ENCODE measurements around the gene EDIL3. TPM values are rescaled to one million over a fixed set of nuclear protein-coding genes. Genes with fewer than 3 reads are reported as not detected.
"Not testable (repeated sequence)": the region's sequence is repeated elsewhere in the genome, so short reads cannot be mapped to it uniquely, and the experiment has no call there.

The EDIL3 gene
- total RNA-seq, 1 donor from 2014 or later = not detected

GRCh38 chr5:84160650-84161049 is 224.0 kb downstream of the EDIL3 start:
- intact Hi-C loops (cut with micrococcal nuclease); H3K27me3 Mint-ChIP-seq (ENCODE audit: insufficient read depth); H3K36me3 Mint-ChIP-seq (ENCODE audit: low read depth); H3K27ac Mint-ChIP-seq; H3K9me3 Mint-ChIP-seq; H3K4me3 Mint-ChIP-seq; H3K4me1 Mint-ChIP-seq (ENCODE audit: low read depth); DNase-seq (ENCODE audit: low spot score): not testable (repeated sequence)

- H3K9me3 Mint-ChIP-seq = no peaks in the 10 kb centered on the region
- H3K4me1 Mint-ChIP-seq (ENCODE audit: low read depth) = no peaks in the 10 kb centered on the region
- H3K4me3 Mint-ChIP-seq = no peak overlapping the region
- H3K36me3 Mint-ChIP-seq (ENCODE audit: low read depth) = no peaks in the 10 kb centered on the region
- H3K27me3 Mint-ChIP-seq (ENCODE audit: insufficient read depth) = no peaks in the 10 kb centered on the region
- H3K27ac Mint-ChIP-seq = no peak overlapping the region
- no peak for DNase-seq (ENCODE audit: low spot score)
- intact Hi-C loops (cut with micrococcal nuclease) = no loop called here
These were observed 235.6 kb downstream of the EDIL3 start for GRCh38 chr5:84149094-84149493.

GRCh38 chr5:84148651-84149050 is 236.0 kb downstream of the EDIL3 start:
- no peak for DNase-seq (ENCODE audit: low spot score)
- H3K4me1 Mint-ChIP-seq (ENCODE audit: low read depth) = no peaks in the 10 kb centered on the region
- H3K36me3 Mint-ChIP-seq (ENCODE audit: low read depth) = no peaks in the 10 kb centered on the region
- no peaks in the 10 kb centered on the region for H3K9me3 Mint-ChIP-seq
- no peak overlapping the region for H3K27ac Mint-ChIP-seq
- intact Hi-C loops (cut with micrococcal nuclease) = no loop called here
- no peaks in the 10 kb centered on the region for H3K27me3 Mint-ChIP-seq (ENCODE audit: insufficient read depth)
- no peak overlapping the region for H3K4me3 Mint-ChIP-seq

- H3K27me3 Mint-ChIP-seq (ENCODE audit: insufficient read depth) = no peaks in the 10 kb centered on the region
- H3K4me3 Mint-ChIP-seq = no peak overlapping the region
- no peak for DNase-seq (ENCODE audit: low spot score)
- H3K4me1 Mint-ChIP-seq (ENCODE audit: low read depth) = no peaks in the 10 kb centered on the region
- no peak overlapping the region for H3K27ac Mint-ChIP-seq
- no peaks in the 10 kb centered on the region for H3K9me3 Mint-ChIP-seq
- intact Hi-C loops (cut with micrococcal nuclease) = no loop called here
- H3K36me3 Mint-ChIP-seq (ENCODE audit: low read depth) = no peaks in the 10 kb centered on the region
These were observed 247.1 kb downstream of the EDIL3 start for GRCh38 chr5:84137541-84137940.

GRCh38 chr5:84131372-84131771 is 253.3 kb downstream of the EDIL3 start:
- Mint-ChIP-seq H3K4me3 (no peak overlapping the region), H3K36me3 (ENCODE audit: low read depth) (no peaks in the 10 kb centered on the region), H3K9me3 (no peaks in the 10 kb centered on the region), H3K4me1 (ENCODE audit: low read depth) (no peaks in the 10 kb centered on the region), H3K27me3 (ENCODE audit: insufficient read depth) (no peaks in the 10 kb centered on the region), H3K27ac (no peak overlapping the region)
- intact Hi-C loops (cut with micrococcal nuclease) = no loop called here
- no peak for DNase-seq (ENCODE audit: low spot score)

- H3K36me3 Mint-ChIP-seq (ENCODE audit: low read depth) = no peaks in the 10 kb centered on the region
- H3K9me3 Mint-ChIP-seq = no peaks in the 10 kb centered on the region
- H3K4me1 Mint-ChIP-seq (ENCODE audit: low read depth) = no peaks in the 10 kb centered on the region
- H3K27me3 Mint-ChIP-seq (ENCODE audit: insufficient read depth) = no peaks in the 10 kb centered on the region
- intact Hi-C loops (cut with micrococcal nuclease) = no loop called here
- H3K27ac Mint-ChIP-seq = no peak overlapping the region
- no peak for DNase-seq (ENCODE audit: low spot score)
- no peak overlapping the region for H3K4me3 Mint-ChIP-seq
These were observed 254.6 kb downstream of the EDIL3 start for GRCh38 chr5:84130006-84130580.

GRCh38 chr5:84125216-84125615 is 259.5 kb downstream of the EDIL3 start:
- H3K4me1 Mint-ChIP-seq (ENCODE audit: low read depth) = no peaks in the 10 kb centered on the region
- H3K27ac Mint-ChIP-seq = no peak overlapping the region
- DNase-seq (ENCODE audit: low spot score) = no peak
- intact Hi-C loops (cut with micrococcal nuclease) = no loop called here
- H3K9me3 Mint-ChIP-seq = no peaks in the 10 kb centered on the region
- H3K4me3 Mint-ChIP-seq = no peak overlapping the region
- H3K36me3 Mint-ChIP-seq (ENCODE audit: low read depth) = no peaks in the 10 kb centered on the region
- H3K27me3 Mint-ChIP-seq (ENCODE audit: insufficient read depth) = no peaks in the 10 kb centered on the region

- H3K4me1 Mint-ChIP-seq (ENCODE audit: low read depth) = no peaks in the 10 kb centered on the region
- H3K27ac Mint-ChIP-seq = no peak overlapping the region
- DNase-seq (ENCODE audit: low spot score) = no peak
- intact Hi-C loops (cut with micrococcal nuclease) = no loop called here
- H3K9me3 Mint-ChIP-seq = no peaks in the 10 kb centered on the region
- no peak overlapping the region for H3K4me3 Mint-ChIP-seq
- no peaks in the 10 kb centered on the region for H3K27me3 Mint-ChIP-seq (ENCODE audit: insufficient read depth)
- H3K36me3 Mint-ChIP-seq (ENCODE audit: low read depth) = no peaks in the 10 kb centered on the region
These were observed 265.4 kb downstream of the EDIL3 start for GRCh38 chr5:84119252-84119651.

GRCh38 chr5:84118551-84118950 is 266.1 kb downstream of the EDIL3 start:
- Mint-ChIP-seq H3K4me1 (ENCODE audit: low read depth) (no peaks in the 10 kb centered on the region), H3K4me3 (no peak overlapping the region)

GRCh38 chr5:84115727-84116126 is 269.0 kb downstream of the EDIL3 start:
- no peak for DNase-seq (ENCODE audit: low spot score)
- no peak overlapping the region for H3K4me3 Mint-ChIP-seq
- no peaks in the 10 kb centered on the region for H3K9me3 Mint-ChIP-seq
- no peaks in the 10 kb centered on the region for H3K36me3 Mint-ChIP-seq (ENCODE audit: low read depth)
- intact Hi-C loops (cut with micrococcal nuclease) = no loop called here
- no peaks in the 10 kb centered on the region for H3K4me1 Mint-ChIP-seq (ENCODE audit: low read depth)
- H3K27ac Mint-ChIP-seq = no peak overlapping the region
- H3K27me3 Mint-ChIP-seq (ENCODE audit: insufficient read depth) = no peaks in the 10 kb centered on the region

More at GRCh38 chr5:84118551-84118950, 266.1 kb downstream of the EDIL3 start:
- DNase-seq (ENCODE audit: low spot score) = no peak
- no peaks in the 10 kb centered on the region for H3K27me3 Mint-ChIP-seq (ENCODE audit: insufficient read depth)
- intact Hi-C loops (cut with micrococcal nuclease) = no loop called here
- no peak overlapping the region for H3K27ac Mint-ChIP-seq
- H3K36me3 Mint-ChIP-seq (ENCODE audit: low read depth) = no peaks in the 10 kb centered on the region
- H3K9me3 Mint-ChIP-seq = no peaks in the 10 kb centered on the region

- DNase-seq (ENCODE audit: low spot score) = no peak
- Mint-ChIP-seq H3K4me3 (no peak overlapping the region), H3K36me3 (ENCODE audit: low read depth) (no peaks in the 10 kb centered on the region), H3K9me3 (no peaks in the 10 kb centered on the region), H3K27ac (no peak overlapping the region), H3K4me1 (ENCODE audit: low read depth) (no peaks in the 10 kb centered on the region), H3K27me3 (ENCODE audit: insufficient read depth) (no peaks in the 10 kb centered on the region)
- intact Hi-C loops (cut with micrococcal nuclease) = no loop called here
These were observed 271.2 kb downstream of the EDIL3 start for GRCh38 chr5:84113246-84114105.

GRCh38 chr5:84092738-84093137 is 291.9 kb downstream of the EDIL3 start:
- Mint-ChIP-seq H3K27me3 (ENCODE audit: insufficient read depth) (no peaks in the 10 kb centered on the region), H3K4me1 (ENCODE audit: low read depth) (no peaks in the 10 kb centered on the region)
- intact Hi-C loops (cut with micrococcal nuclease) = no loop called here

GRCh38 chr5:84091127-84091799 is 293.4 kb downstream of the EDIL3 start:
- no peaks in the 10 kb centered on the region for H3K4me1 Mint-ChIP-seq (ENCODE audit: low read depth)
- no peaks in the 10 kb centered on the region for H3K36me3 Mint-ChIP-seq (ENCODE audit: low read depth)
- H3K27me3 Mint-ChIP-seq (ENCODE audit: insufficient read depth) = no peaks in the 10 kb centered on the region
- intact Hi-C loops (cut with micrococcal nuclease) = no loop called here
- no peak overlapping the region for H3K4me3 Mint-ChIP-seq
- no peak overlapping the region for H3K27ac Mint-ChIP-seq
- no peak for DNase-seq (ENCODE audit: low spot score)
- no peaks in the 10 kb centered on the region for H3K9me3 Mint-ChIP-seq

More at GRCh38 chr5:84092738-84093137, 291.9 kb downstream of the EDIL3 start:
- no peak overlapping the region for H3K27ac Mint-ChIP-seq
- H3K36me3 Mint-ChIP-seq (ENCODE audit: low read depth) = no peaks in the 10 kb centered on the region
- no peaks in the 10 kb centered on the region for H3K9me3 Mint-ChIP-seq
- no peak for DNase-seq (ENCODE audit: low spot score)
- no peak overlapping the region for H3K4me3 Mint-ChIP-seq

Data from activated T-helper 1 cell treated with anti-CD3 and anti-CD28 coated beads, Interleukin-12 subunit alpha, Interleukin-12 subunit beta, Interleukin-2, Interleukin-4 antibody, amounts not matched to agents 30 ng/mL and 10 ng/mL and 1 ng/mL, durations not matched to agents 14 hours and 24 hours and 36 hours (primary cell).